H1 (cell line): ENCODE data around the gene MCMBP. TPM values are rescaled to one million over a fixed set of nuclear protein-coding genes. Genes with fewer than 3 reads are reported as not detected.

Source experiments
- CBX8 ChIP-seq: fragments of 300-800, 300-1000 bp; sonication (generic); IDR thresholded peaks from 2 replicates; pipeline ENCODE4 v1.7.1; 2016; ENCODE audit warnings: low read depth, low read length, borderline replicate concordance
- CEBPB ChIP-seq: IDR thresholded peaks from 2 replicates; pipeline ENCODE4 v1.6.1; 2012; ENCODE audit warnings: low read depth, low read length
- CHD1 ChIP-seq: IDR thresholded peaks from 2 replicates; pipeline ENCODE4 v1.6.1; 2012; ENCODE audit warnings: low read depth, low read length, improper control_type of control experiment
- CTCF ChIP-seq, 3 experiments: IDR thresholded peaks; 1 replicate in 2 of 3; 2 replicates in 1 of 3; pipeline versions ENCODE4 v1.5.1 to v1.6.1; 2011; ENCODE audit warnings: low read length in 3 of 3, mild to moderate bottlenecking in 3 of 3, inconsistent platforms in 2 of 3, low read depth in 1 of 3, moderate library complexity in 1 of 3; ENCODE audit not compliant: insufficient read depth in 1 of 3; ENCODE audit errors: control extremely low read depth in 1 of 3
- KDM4A ChIP-seq: IDR thresholded peaks from one replicate; pipeline ENCODE4 v1.7.1; 2012; ENCODE audit warnings: low read depth, mild to moderate bottlenecking, moderate library complexity, low read length, inconsistent platforms; ENCODE audit not compliant: severe bottlenecking
- PHF8 ChIP-seq: fragments of 200-600 bp; sonication (generic); conservative IDR thresholded peaks from 2 replicates; pipeline ENCODE4 v1.7.1; 2012; ENCODE audit warnings: low read depth, mild to moderate bottlenecking, inconsistent platforms, low read length, moderate library complexity
- RAD21 ChIP-seq, 2 experiments: IDR thresholded peaks in 1 of 2; conservative IDR thresholded peaks in 1 of 2; 2 replicates each; pipeline ENCODE4 v1.6.1; 2011; ENCODE audit warnings: low read depth in 2 of 2, low read length in 2 of 2, improper control_type of control experiment in 1 of 2, inconsistent platforms in 1 of 2, mild to moderate bottlenecking in 1 of 2, moderate library complexity in 1 of 2
- RFX5 ChIP-seq: IDR thresholded peaks from 2 replicates; pipeline ENCODE4 v1.6.1; 2011; ENCODE audit warnings: low read depth, low read length, improper control_type of control experiment, borderline replicate concordance
- SP4 ChIP-seq: IDR thresholded peaks from 2 replicates; pipeline ENCODE4 v1.6.1; 2012; ENCODE audit warnings: low read length, inconsistent platforms
- TEAD4 ChIP-seq: IDR thresholded peaks from 2 replicates; pipeline ENCODE4 v1.6.1; 2012; ENCODE audit warnings: low read depth, low read length, inconsistent platforms, mixed read lengths
- polyA plus RNA-seq, 7 experiments: library from polyadenylated mRNA; depleted of rRNA in 3 of 7; stranded (reverse) in 5 of 7; unstranded in 2 of 7; fragments of >200 nt in 5 of 7; fragments of 200-250 nt in 2 of 7; gene quantifications; 1 replicate in 5 of 7; 2 replicates in 1 of 7; 4 replicates in 1 of 7; pipeline versions ENCODE4 v1.2.1 to v1.2.3, GENCODE V29; 2011 to 2013; ENCODE audit warnings: missing spikeins in 2 of 7, mixed read lengths in 2 of 7
- total RNA-seq: library from RNA; stranded (reverse); fragmentation: NEBNext Ultra II Directional; extraction: Animal tissue kit (Norgen Biotek cat#: 25700); gene quantifications from 2 replicates; pipeline ENCODE4 v1.2.1, GENCODE V29; 2021

MCMBP gene
- total and polyA plus RNA-seq, 2 of the 8 experiments (the other 6 are each of a cell fraction or from before 2014, with no cell fraction given) = 67.3 to 81.7 TPM

GRCh38 chr10:119878524-119878923, 5.9 kb upstream of the MCMBP start (continued):
- TF ChIP-seq CTCF (IDR thresholded peaks at IDR 0.05; ENCODE audit: control extremely low read depth in 1 of 3, insufficient read depth in 1 of 3, low read depth in 1 of 3, low read length in 3 of 3) (no peak), PHF8 (no peak), RAD21 (IDR thresholded peaks at IDR 0.05 in 1 of 2, conservative IDR thresholded peaks at IDR 0.05 in 1 of 2; ENCODE audit: low read depth in 2 of 2, low read length in 2 of 2) (no peak), CBX8 (no peak), KDM4A (no peak), SP4 (no peak), CEBPB (no peak), TEAD4 (no peak), CHD1 (no peak), RFX5 (no peak)
- TF ChIP-seq, all 59 proteins: peak for 0
